Measurements from ENCODE around the gene TFDP2.
"Not testable (repeated sequence)": the region's sequence is repeated elsewhere in the genome, so short reads cannot be mapped to it uniquely, and the experiment has no call there.

The TFDP2 gene

GRCh38 chr3:142148792-142149672 is at the start of gene TFDP2:
TFDP2 (minus strand) TSS chr3:142149544; CDS start chr3:142101749, 47,795 bp downstream.
- DNase-seq = peak; percentile 85

DNA sequence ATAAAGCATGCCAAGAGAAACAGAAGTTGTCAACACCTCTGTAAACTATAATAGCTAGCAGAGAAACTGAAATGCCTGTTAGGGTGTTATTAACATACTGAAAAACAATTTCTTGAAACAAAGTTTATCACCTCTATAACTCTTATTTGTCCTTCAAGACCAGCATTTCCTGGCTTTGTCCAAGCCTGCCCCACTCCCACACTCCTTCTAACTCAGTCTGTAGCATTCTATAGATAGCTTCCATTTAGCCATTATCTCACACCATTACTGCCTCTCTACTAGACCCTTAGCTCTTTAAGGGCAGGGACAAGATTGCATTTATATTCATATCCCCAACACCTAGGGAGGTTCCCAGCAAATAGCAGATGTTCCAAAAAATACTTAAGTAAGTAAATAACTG is 39.5 kb upstream of the TFDP2 start:
- DNase-seq = no peak

DNA sequence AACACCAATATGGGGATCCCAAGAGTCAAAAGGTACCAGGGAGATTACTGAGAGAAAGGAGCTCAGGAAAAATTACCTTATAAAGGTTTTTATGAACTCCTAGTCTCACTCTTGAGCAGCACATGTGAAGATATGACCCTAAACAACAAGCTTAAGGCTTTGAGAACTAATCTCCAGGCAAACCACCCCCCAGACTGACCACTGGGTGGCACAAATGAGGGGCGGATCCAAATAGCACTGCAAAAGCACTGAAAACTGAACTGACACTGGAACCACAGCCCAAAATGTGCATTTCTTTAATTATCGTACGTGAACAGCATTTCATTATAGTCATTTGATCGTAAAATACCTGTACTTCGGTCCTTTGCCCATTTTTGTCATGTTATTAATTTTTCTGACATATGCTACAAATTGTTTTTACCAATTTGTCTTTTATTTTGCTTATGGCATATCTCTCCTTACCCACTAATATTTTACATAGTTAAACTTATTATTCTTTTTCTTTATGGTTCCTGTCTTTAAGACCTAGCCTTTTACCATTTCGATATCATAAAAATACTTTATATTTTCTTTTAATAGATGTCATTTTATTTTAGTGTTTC is 31.5 kb upstream of the TFDP2 start:
- peak; percentile 4 for DNase-seq

GRCh38 chr3:142175478-142175877 is 26.1 kb upstream of the TFDP2 start:
- no peak for DNase-seq

- no peak for DNase-seq
Measured at GRCh38 chr3:142174559-142174958, 25.2 kb upstream of the TFDP2 start.

- no peak for DNase-seq
Measured at GRCh38 chr3:142168514-142168913, 19.2 kb upstream of the TFDP2 start.

GRCh38 chr3:142165194-142165593 is 15.8 kb upstream of the TFDP2 start:
- DNase-seq = no peak

GRCh38 chr3:142159083-142159740 is 9.9 kb upstream of the TFDP2 start:
- no peak for DNase-seq

DNA sequence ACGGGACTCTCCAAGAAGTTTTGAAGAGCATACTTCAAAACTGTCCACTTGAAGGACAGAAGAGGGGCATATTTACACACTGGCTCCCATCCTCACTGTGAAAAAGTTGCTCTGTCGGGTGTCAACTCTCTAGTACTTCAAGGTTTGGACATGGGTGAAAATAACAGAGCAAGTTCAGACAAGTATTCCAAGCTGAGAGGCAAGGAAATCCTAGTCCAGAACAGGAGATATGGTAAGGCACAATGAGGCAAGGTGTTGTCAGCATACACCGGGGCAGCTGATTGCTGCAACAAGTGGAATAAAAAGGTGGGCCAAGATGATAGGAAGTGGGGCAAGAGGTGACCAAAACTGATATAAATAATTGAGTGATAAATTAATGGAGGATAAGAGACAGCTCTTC is 4.8 kb upstream of the TFDP2 start:
- DNase-seq = no peak

- DNase-seq = no peak
Measured at GRCh38 chr3:142152384-142152783, 3.0 kb upstream of the TFDP2 start.

DNA sequence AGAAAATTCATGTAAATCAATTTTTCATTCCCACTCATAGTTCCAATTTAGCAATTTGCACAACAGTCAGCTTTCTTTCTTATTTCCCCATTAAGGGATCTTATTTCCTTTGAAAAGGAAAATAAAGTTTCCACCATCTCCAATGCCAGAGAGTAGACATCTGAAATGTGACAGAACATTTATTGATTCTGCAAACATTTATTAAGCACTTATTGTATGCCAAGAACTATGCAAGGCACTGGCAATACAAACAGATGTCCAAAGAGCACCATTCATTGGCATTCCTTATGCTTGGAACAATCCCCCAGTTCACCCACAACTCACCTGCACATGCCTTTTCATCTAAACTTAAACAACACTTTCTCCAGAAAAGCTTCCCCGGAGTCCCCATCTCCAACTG is 2.5 kb upstream of the TFDP2 start:
- DNase-seq = no peak

GRCh38 chr3:142151240-142151639 is 1.9 kb upstream of the TFDP2 start:
- DNase-seq = no peak

DNA sequence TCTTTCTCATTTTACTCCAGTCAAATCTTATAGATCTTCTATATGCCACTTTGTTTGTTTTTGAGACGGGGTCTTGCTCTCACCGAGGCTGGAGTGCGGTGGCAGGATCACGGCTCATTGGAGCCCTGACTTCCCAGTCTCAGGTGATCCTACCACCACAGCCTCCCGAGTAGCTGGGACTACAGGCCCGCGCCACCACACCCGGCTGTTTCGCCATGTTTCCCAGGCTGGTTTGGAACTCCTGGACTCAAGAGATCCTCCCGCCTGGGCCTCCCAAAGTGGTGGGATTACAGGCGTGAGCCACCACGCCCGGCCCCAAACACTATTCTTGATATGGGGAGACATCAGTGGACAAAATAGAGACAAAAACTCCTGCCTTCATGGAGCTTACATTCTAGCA is 927 bp upstream of the TFDP2 start:
- no peak for DNase-seq

- no peak for DNase-seq
Measured at GRCh38 chr3:142149673-142149992, 289 bp upstream of the TFDP2 start.

- DNase-seq = no peak
Measured at GRCh38 chr3:142148044-142148791, 1.1 kb downstream of the TFDP2 start.

DNA sequence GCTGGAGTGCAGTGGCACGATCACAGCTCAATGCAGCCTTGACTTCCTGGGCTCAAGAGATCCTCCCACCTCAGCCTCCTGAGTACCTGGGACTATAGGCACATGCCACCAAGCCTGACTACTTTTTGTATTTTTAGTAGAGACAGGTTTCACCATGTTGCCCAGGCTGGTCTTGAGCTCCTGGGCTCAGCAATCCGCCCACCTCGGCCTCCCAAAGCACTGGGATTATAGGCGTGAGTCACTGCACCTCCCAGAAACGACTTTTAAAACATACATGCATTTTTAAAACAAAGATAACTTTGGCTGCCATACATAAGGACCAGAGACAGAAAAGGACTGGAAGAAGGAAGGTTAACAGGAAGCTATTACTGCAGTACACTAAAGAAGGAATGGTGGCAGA is 4.8 kb downstream of the TFDP2 start:
- not testable (repeated sequence) for DNase-seq

DNA sequence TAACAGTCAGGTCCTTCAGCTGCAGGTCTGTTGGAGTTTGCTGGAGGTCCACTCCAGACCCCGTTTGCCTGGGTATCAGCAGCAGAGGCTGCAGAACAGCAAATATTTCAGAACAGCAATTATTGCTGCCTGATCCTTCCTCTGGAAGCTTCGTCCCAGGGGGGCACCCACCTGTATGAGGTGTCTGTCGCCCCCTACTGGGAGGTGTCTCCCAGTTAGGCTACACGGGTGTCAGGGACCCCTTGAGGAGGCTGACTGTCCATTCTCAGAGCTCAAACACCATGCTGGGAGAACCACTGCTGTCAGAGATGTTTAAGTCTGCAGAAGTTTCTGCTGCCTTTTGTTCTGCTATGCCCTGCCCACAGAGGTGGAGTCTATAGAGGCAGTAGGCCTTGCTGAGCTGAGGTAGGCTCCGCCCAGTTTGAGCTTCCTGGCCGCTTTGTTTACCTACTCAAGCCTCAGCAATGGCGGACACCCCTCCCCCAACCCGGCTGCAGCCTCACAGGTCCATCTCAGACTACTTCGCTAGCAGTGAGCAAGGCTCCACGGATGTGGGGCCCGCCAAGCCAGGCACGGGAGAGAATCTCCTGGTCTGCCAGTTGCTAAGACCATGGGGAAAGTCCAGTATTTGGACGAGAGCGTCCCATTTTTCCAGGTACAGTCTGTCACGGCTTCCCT is 8.6 kb downstream of the TFDP2 start:
- DNase-seq = not testable (repeated sequence)

GRCh38 chr3:142137089-142137488 is 12.3 kb downstream of the TFDP2 start:
- DNase-seq = not testable (repeated sequence)

DNA sequence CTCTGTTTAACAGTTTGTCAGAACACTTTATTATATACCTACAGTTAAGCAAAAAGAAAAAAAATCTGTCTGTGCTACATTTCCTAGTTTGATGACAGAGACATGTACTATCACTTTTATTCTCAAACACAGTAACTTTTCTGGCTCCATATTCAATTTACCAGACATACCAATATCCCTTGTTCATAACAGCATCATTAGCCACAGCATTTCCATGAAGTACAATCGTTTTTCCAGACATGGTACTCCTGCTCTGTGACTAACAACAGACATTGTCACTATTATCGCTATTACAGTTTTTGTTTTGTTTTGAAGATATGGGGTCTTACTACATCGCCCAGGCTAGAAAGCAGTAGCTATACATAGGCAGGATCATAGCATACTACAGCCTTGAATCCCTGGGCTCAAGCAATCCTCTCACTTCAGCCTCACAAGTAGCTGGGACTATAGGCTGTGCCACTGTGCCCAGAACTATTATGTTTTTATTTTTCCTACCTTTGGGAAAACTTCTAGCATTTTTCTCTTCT is 14.5 kb downstream of the TFDP2 start:
- no peak for DNase-seq

DNA sequence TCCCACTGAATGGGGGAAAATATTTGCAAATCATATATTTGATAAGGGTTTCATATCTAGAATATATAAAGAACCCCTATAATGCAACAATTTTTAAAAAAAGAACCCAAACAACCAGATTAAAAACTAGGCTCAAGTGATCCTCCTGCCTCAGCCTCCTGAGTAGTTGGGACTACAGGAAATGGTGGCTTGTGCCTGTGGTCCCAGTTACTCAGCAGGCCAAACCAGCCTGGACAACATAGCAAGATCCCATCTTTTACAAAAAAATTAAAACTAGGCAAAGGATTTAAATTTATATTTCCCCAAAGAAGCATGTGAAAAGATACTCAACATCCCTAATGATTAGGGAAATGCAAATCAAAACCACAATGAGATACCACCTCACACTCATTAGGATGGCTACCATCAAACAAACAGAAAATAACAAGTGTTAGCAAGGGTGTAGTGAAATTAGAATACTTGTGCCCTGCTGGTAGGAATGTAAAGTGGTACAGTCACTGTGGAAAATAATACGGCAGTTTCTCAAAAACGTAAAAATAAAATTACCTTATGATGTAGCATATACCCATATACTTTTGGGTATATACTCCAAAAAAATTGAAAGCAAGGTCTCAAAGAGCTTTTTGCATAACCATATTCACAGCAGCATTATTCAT is 19.7 kb downstream of the TFDP2 start:
- DNase-seq = no peak

DNA sequence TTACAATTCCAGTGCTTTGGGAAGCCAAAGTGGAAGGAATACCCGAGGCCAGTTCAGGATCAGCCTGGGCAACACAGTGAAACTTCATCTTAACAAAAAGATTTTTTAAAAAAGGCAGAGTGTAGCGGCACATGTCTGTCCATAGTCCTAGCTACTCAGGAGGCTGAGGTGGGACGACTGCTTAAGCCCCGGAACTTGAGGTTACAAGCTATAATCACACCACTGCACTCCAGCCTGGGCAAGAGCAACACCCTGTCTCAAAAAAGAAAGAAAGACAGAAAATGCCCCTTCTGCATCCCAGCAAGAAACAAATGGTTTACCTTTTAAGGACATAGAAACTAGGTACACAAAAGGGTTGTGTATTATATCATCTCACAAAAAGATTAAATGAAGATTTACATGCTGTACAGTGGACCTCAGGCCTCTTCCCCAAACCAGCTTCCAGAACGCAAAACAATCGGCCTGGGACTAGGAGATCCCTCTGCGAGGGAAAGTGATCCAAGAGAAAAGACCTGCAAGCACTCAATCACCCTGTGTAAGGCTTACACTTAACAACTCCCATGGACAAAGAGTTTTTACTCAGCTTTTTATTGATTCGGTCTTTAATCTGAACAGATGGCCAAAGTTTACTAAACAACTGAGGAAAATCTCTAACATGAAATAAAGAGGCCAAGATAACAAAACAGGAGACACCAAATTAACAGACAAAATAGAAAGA is 21.2 kb downstream of the TFDP2 start:
- no peak for DNase-seq
